H1 (cell line): Measurements from ENCODE around the gene ELMO1. TPM values are rescaled to one million over a fixed set of nuclear protein-coding genes. Genes with fewer than 3 reads are reported as not detected.

Source experiments
- TAF7 ChIP-seq: optimal IDR thresholded peaks from 2 replicates; pipeline ENCODE3; 2011; ENCODE audit warnings: low read depth, mild to moderate bottlenecking, inconsistent platforms, low read length, moderate library complexity, borderline replicate concordance
- TBP ChIP-seq: IDR thresholded peaks from 2 replicates; pipeline ENCODE4 v1.6.1; 2011; ENCODE audit warnings: low read depth, low read length, improper control_type of control experiment
- YY1 ChIP-seq: IDR thresholded peaks from 2 replicates; pipeline ENCODE4 v1.6.1; 2011; ENCODE audit warnings: low read depth, mild to moderate bottlenecking, low read length
- polyA plus RNA-seq, 7 experiments: library from polyadenylated mRNA; depleted of rRNA in 3 of 7; stranded (reverse) in 5 of 7; unstranded in 2 of 7; fragments of >200 nt in 5 of 7; fragments of 200-250 nt in 2 of 7; gene quantifications; 1 replicate in 5 of 7; 2 replicates in 1 of 7; 4 replicates in 1 of 7; pipeline versions ENCODE4 v1.2.1 to v1.2.3, GENCODE V29; 2011 to 2013; ENCODE audit warnings: missing spikeins in 2 of 7, mixed read lengths in 2 of 7
- total RNA-seq: library from RNA; stranded (reverse); fragmentation: NEBNext Ultra II Directional; extraction: Animal tissue kit (Norgen Biotek cat#: 25700); gene quantifications from 2 replicates; pipeline ENCODE4 v1.2.1, GENCODE V29; 2021

The ELMO1 gene
- total and polyA plus RNA-seq, 2 of the 8 experiments (the other 6 are each of a cell fraction or from before 2014, with no cell fraction given), result 18.4 to 21.0 TPM

GRCh38 chr7:37318541-37318940 is 130.1 kb downstream of the ELMO1 start (continued):
- TF ChIP-seq YY1, result no peak
- no peak for TF ChIP-seq TBP
- no peak for TF ChIP-seq TAF7
